Measurements from ENCODE around the gene XPNPEP1. TPM values are rescaled to one million over a fixed set of nuclear protein-coding genes. Genes with fewer than 3 reads are reported as not detected.

The XPNPEP1 gene
- total RNA-seq, 1 experiment from 2014 or later = 65.4 TPM

DNA sequence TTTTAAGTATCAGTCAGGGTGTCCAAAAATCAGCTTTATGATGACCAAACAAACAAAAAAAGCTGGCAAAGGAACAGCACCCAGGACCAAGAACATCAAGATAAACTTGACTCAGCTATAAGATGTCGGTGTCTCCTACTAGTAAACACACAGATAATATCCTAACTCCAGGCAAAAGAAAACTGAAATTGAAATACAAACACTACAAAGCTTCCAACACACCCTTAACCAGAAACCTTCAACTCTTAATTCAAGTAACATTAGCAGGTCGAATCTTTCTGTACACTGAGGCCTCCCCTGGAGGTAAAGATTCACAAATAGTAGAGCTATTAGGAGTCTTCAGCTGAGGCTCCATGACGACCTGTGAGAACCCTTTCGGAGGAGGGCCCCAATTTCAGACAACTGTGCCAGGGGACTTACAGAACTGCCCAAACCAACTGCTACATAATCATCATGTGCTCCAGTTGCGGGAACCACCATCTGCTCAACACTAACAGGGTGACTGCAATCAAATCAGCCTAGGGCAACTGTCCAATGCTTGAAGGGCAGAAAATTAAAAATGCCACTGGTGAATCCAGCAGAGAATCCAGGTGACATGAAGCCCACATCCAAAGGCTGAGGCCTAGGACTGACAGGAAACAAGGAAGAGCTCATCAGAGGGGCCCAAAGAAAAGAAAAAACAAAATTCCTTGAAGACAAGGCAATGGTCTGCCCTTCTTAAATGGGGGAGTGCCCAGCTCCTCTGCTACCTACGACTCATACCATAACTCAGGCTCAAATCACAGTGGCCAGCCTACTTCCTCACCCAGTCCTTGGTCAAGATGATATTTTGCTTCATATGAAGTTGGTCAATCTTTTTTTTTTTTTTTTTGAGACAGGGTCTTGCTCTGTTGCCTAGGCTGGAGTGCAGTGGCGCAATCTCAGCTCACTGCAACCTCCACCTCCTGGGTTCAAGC, 20.0 kb downstream of the XPNPEP1 start:
- no peak for DNase-seq (ENCODE audit: low spot score)
- Histone ChIP-seq H3K4me1 (ENCODE audit: insufficient read depth, low read length, poor library complexity, severe bottlenecking) (no peaks in the 10 kb centered on the region), H3K36me3 (ENCODE audit: insufficient read depth, low read length, poor library complexity, severe bottlenecking) (peaks cover 5% of the 10 kb centered on the region), H3K4me3 (ENCODE audit: low read depth, low read length, poor library complexity, severe bottlenecking) (no peak overlapping the region), H3K27ac (ENCODE audit: low read depth, low read length, poor library complexity, severe bottlenecking) (no peak overlapping the region), H3K9me3 (ENCODE audit: low read depth, low read length, poor library complexity, severe bottlenecking) (no peaks in the 10 kb centered on the region), H3K27me3 (replicated peaks; ENCODE audit: insufficient read depth, low read depth, low read length, poor library complexity) (no peaks in the 10 kb centered on the region)
- TF ChIP-seq EZH2 (IDR thresholded peaks at IDR 0.05; ENCODE audit: borderline replicate concordance, low read depth, low read length, poor library complexity, severe bottlenecking) = no peak
- TF ChIP-seq, protein P1, sequence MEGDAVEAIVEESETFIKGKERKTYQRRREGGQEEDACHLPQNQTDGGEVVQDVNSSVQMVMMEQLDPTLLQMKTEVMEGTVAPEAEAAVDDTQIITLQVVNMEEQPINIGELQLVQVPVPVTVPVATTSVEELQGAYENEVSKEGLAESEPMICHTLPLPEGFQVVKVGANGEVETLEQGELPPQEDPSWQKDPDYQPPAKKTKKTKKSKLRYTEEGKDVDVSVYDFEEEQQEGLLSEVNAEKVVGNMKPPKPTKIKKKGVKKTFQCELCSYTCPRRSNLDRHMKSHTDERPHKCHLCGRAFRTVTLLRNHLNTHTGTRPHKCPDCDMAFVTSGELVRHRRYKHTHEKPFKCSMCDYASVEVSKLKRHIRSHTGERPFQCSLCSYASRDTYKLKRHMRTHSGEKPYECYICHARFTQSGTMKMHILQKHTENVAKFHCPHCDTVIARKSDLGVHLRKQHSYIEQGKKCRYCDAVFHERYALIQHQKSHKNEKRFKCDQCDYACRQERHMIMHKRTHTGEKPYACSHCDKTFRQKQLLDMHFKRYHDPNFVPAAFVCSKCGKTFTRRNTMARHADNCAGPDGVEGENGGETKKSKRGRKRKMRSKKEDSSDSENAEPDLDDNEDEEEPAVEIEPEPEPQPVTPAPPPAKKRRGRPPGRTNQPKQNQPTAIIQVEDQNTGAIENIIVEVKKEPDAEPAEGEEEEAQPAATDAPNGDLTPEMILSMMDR (conservative IDR thresholded peaks at IDR 0.05; ENCODE audit: low read depth, low read length) = no peak
- CTCF ChIA-PET = no interaction called here
- intact Hi-C loops (cut with micrococcal nuclease; ENCODE audit: unreplicated experiment) = no loop called here
- no TSS peak for BruUV-seq (replicated peaks)
- POLR2A ChIA-PET (ENCODE audit: low non-redundant PET) = no interaction called here

DNA sequence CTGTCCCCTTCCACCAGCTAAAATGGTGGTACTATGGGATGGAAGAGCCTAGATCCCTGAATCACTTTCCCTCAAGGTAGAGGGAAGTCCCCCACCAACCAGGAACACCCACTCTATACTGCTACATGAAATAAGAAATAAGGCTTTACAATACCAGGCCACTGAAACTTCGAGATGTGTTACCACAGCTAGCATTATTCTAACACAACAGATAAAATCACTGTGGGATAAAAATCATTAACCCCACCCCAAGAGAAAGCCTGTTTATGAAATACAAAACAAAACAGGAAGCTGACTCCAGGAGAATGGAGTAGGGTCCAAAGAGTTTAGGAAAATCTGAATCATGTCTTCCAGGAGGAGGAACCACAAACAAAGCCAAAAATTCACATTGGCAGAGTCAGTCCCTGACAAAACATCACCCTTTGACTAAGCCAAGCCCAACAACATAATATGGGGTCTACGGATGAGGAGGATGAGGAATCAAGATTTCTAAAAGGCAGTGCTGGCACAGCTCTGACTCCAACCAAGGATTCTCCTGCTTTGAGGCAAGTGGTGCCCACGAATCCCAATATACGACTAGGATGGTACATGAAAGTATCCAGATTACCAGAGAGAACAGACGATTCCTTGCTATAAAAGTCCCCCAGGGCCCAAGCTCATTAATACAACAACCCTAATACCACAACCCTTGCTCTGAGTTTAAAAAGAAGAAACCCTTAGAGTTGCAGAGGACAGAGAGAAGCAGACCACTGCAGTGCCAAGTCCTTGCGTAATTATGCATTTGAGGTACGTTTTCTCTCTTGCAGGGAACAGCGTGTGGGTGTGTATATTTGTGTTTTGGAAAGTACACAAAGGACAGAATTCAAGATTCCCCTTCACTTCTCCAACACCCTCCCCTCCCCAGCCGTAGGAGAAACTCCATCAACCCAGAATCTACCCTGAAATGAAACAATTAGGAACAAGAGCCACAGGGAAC, 23.7 kb downstream of the XPNPEP1 start:
- TF ChIP-seq, protein P1 (conservative IDR thresholded peaks at IDR 0.05; ENCODE audit: low read depth, low read length) = no peak
- TF ChIP-seq EZH2 (IDR thresholded peaks at IDR 0.05; ENCODE audit: borderline replicate concordance, low read depth, low read length, poor library complexity, severe bottlenecking) = no peak
- Histone ChIP-seq H3K27me3 (replicated peaks; ENCODE audit: insufficient read depth, low read depth, low read length, poor library complexity) (no peaks in the 10 kb centered on the region), H3K4me3 (ENCODE audit: low read depth, low read length, poor library complexity, severe bottlenecking) (no peak overlapping the region), H3K27ac (ENCODE audit: low read depth, low read length, poor library complexity, severe bottlenecking) (no peak overlapping the region), H3K36me3 (ENCODE audit: insufficient read depth, low read length, poor library complexity, severe bottlenecking) (peaks cover 5% of the 10 kb centered on the region), H3K4me1 (ENCODE audit: insufficient read depth, low read length, poor library complexity, severe bottlenecking) (no peaks in the 10 kb centered on the region), H3K9me3 (ENCODE audit: low read depth, low read length, poor library complexity, severe bottlenecking) (no peaks in the 10 kb centered on the region)
- POLR2A ChIA-PET (ENCODE audit: low non-redundant PET) = no interaction called here
- intact Hi-C loops (cut with micrococcal nuclease; ENCODE audit: unreplicated experiment) = no loop called here
- CTCF ChIA-PET = no interaction called here
- no TSS peak for BruUV-seq (replicated peaks)
- no peak for DNase-seq (ENCODE audit: low spot score)

- H3K27me3 ChIP-seq (replicated peaks; ENCODE audit: insufficient read depth, low read depth, low read length, poor library complexity) = no peaks in the 10 kb centered on the region
- DNase-seq (ENCODE audit: low spot score) = no peak
- ChIA-PET POLR2A (ENCODE audit: low non-redundant PET) (no interaction called here), CTCF (interaction anchor here (0.6 kb wide), 1 partner anchor 104 kb away, joined by 4 read pairs; no protein-coding TSS in a partner anchor)
- no peaks in the 10 kb centered on the region for H3K9me3 ChIP-seq (ENCODE audit: low read depth, low read length, poor library complexity, severe bottlenecking)
- no peak overlapping the region for H3K27ac ChIP-seq (ENCODE audit: low read depth, low read length, poor library complexity, severe bottlenecking)
- H3K4me3 ChIP-seq (ENCODE audit: low read depth, low read length, poor library complexity, severe bottlenecking) = no peak overlapping the region
- intact Hi-C loops (cut with micrococcal nuclease; ENCODE audit: unreplicated experiment) = no loop called here
- TF ChIP-seq, protein P1 (conservative IDR thresholded peaks at IDR 0.05; ENCODE audit: low read depth, low read length) = no peak
- BruUV-seq (replicated peaks) = no TSS peak
- peaks cover 5% of the 10 kb centered on the region for H3K36me3 ChIP-seq (ENCODE audit: insufficient read depth, low read length, poor library complexity, severe bottlenecking)
- H3K4me1 ChIP-seq (ENCODE audit: insufficient read depth, low read length, poor library complexity, severe bottlenecking) = no peaks in the 10 kb centered on the region
Observed at GRCh38 chr10:109898666-109899355, 24.5 kb downstream of the XPNPEP1 start.
